Hepatocyte (in vitro differentiated cells): ENCODE measurements around the gene SND1.

Source experiments
- EZH2 ChIP-seq: fragments of 200-600 bp; sonication (generic); IDR thresholded peaks from 2 replicates; pipeline ENCODE4 v1.6.1; 2016; ENCODE audit warnings: antibody characterized with exemption, mild to moderate bottlenecking, borderline replicate concordance
- EZH2phosphoT487 ChIP-seq: fragments of 200-600 bp; sonication (generic); IDR thresholded peaks from one replicate; pipeline ENCODE4 v1.6.1; 2018; ENCODE audit warnings: antibody characterized with exemption, mild to moderate bottlenecking, low read depth, moderate library complexity; ENCODE audit not compliant: unreplicated experiment, severe bottlenecking
- TF ChIP-seq, protein P1 (sequence below): fragments of 200-600 bp; sonication (generic); IDR thresholded peaks from 2 replicates; pipeline ENCODE4 v1.5.1; 2016; ENCODE audit warnings: antibody characterized with exemption, mild to moderate bottlenecking; ENCODE audit not compliant: poor library complexity

DNA sequence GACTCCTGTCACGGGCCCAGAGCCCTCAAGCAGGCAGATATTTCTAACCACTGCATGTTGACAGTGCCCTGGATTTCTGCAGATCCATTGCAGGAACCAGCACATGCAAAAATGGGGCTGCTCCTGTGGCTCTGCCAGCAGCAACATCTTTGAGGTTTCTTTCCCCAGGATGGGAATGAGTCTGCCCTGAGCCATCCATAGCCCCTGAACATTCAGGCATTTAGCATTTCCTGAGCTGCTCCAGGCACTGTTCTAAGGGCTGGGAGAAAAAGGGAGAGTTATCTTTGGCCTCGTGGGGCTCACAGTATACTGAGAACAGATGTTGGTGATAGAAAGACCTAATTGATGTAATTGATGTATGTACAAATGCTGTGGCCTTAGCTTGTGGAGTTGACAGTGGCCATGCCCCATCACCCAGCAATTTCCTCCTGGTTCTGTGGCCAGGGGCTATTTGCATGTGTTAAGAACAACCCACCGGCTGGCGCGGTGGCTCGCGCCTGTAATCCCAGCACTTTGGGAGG lies 445.3 kb downstream of the SND1 start:
- TF ChIP-seq, protein P1, sequence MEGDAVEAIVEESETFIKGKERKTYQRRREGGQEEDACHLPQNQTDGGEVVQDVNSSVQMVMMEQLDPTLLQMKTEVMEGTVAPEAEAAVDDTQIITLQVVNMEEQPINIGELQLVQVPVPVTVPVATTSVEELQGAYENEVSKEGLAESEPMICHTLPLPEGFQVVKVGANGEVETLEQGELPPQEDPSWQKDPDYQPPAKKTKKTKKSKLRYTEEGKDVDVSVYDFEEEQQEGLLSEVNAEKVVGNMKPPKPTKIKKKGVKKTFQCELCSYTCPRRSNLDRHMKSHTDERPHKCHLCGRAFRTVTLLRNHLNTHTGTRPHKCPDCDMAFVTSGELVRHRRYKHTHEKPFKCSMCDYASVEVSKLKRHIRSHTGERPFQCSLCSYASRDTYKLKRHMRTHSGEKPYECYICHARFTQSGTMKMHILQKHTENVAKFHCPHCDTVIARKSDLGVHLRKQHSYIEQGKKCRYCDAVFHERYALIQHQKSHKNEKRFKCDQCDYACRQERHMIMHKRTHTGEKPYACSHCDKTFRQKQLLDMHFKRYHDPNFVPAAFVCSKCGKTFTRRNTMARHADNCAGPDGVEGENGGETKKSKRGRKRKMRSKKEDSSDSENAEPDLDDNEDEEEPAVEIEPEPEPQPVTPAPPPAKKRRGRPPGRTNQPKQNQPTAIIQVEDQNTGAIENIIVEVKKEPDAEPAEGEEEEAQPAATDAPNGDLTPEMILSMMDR = no peak
- TF ChIP-seq EZH2 = no peak
- no peak for TF ChIP-seq EZH2phosphoT487
